GM12878 (cell line): ENCODE data around the gene TM7SF3. TPM values are rescaled to one million over a fixed set of nuclear protein-coding genes. Genes with fewer than 3 reads are reported as not detected.

ENCODE experiments used
- ATAC-seq: fragments of 200-7000 bp; cut with Tn5 transposase; 3 replicates; pipeline ENCODE4 v1.9.1; 2020; ENCODE audit warnings: mild to moderate bottlenecking, moderate library complexity
- BruUV-seq: library from RNA; stranded (reverse); fragments of 400-500 nt; replicated peaks from 2 replicates; lab custom pipeline; 2021; lab: Mats Ljungman, UMichigan
- CTCF ChIA-PET: fragments of 300-600 bp; sonication (Branson Sonifier 250); formaldehyde crosslinking; extraction: SDS; loops from one replicate; lab custom pipeline; 2021; ENCODE audit warnings: inconsistent platforms; lab: Yijun Ruan, JAX
- POLR2A ChIA-PET: fragments of 350-600 bp; formaldehyde crosslinking; extraction: SDS; loops from one replicate; lab custom pipeline; 2021; ENCODE audit warnings: inconsistent platforms; lab: Charles Lee
- RAD21 ChIA-PET: fragments of 300-600 bp; sonication (Branson Sonifier 250); formaldehyde crosslinking; loops from one replicate; lab custom pipeline; 2023; ENCODE audit warnings: antibody characterized with exemption; ENCODE audit not compliant: unreplicated experiment; lab: Charles Lee
- SMC1A ChIA-PET: fragments of 300-600 bp; sonication (Branson Sonifier 250); formaldehyde crosslinking; loops from one replicate; lab custom pipeline; 2023; ENCODE audit not compliant: unreplicated experiment, uncharacterized antibody; lab: Charles Lee
- DNase-seq: peaks from one replicate; pipeline ENCODE4 v3.0.0-alpha.2; 2011; ENCODE audit warnings: low read depth, low spot score
- FAIRE-seq: peaks from 3 replicates; lab custom pipeline; 2011; peaks lifted over from hg19 to GRCh38; lab: Jason Lieb, UNC
- H2AFZ ChIP-seq: 2 replicates; pipeline ENCODE4 v1.6.0; 2011; ENCODE audit warnings: low read depth, low read length, control low read depth; ENCODE audit not compliant: control insufficient read depth
- H3K27ac ChIP-seq: 2 replicates; pipeline ENCODE4 v1.5.1; 2011; ENCODE audit warnings: control low read depth; ENCODE audit not compliant: control insufficient read depth, insufficient read depth
- H3K27me3 ChIP-seq, 2 experiments: replicated peaks in 1 of 2; 2 replicates each; pipeline versions ENCODE4 v1.6.0 to v1.6.1; 2011; ENCODE audit warnings: low read length in 1 of 2; ENCODE audit not compliant: control insufficient read depth in 2 of 2, insufficient read depth in 2 of 2
- H3K36me3 ChIP-seq, 2 experiments: 2 replicates each; pipeline ENCODE4 v1.5.1; 2011; ENCODE audit warnings: low read length in 1 of 2; ENCODE audit not compliant: control insufficient read depth in 2 of 2, insufficient read depth in 2 of 2
- H3K4me1 ChIP-seq: 2 replicates; pipeline ENCODE4 v1.6.1; 2011; ENCODE audit warnings: mild to moderate bottlenecking, low read length, moderate library complexity, mixed read lengths; ENCODE audit not compliant: control insufficient read depth, insufficient read depth
- H3K4me2 ChIP-seq: 2 replicates; pipeline ENCODE4 v1.6.0; 2011; ENCODE audit warnings: control low read depth; ENCODE audit not compliant: control insufficient read depth, insufficient read depth
- H3K4me3 ChIP-seq: fragments of 200-600 bp; sonication (generic); 2 replicates; pipeline ENCODE4 v1.5.1; 2016
- H3K79me2 ChIP-seq: 2 replicates; pipeline ENCODE4 v1.6.0; 2011; ENCODE audit warnings: low read length; ENCODE audit not compliant: control insufficient read depth, insufficient read depth
- H3K9ac ChIP-seq: 2 replicates; pipeline ENCODE4 v1.8.0; 2011; ENCODE audit warnings: low read length, control low read depth, mixed read lengths; ENCODE audit not compliant: control insufficient read depth, insufficient read depth
- H3K9me3 ChIP-seq: replicated peaks from 3 replicates; pipeline ENCODE4 v1.5.1; 2011; ENCODE audit warnings: mild to moderate bottlenecking, low read length; ENCODE audit not compliant: control insufficient read depth, insufficient read depth
- H4K20me1 ChIP-seq: 2 replicates; pipeline ENCODE4 v1.6.0; 2011; ENCODE audit not compliant: control insufficient read depth, insufficient read depth
- CREM ChIP-seq: IDR thresholded peaks from 2 replicates; pipeline ENCODE4 v1.6.1; 2014; ENCODE audit warnings: antibody characterized with exemption, low read depth
- E4F1 ChIP-seq: fragments of 450-650 bp; IDR thresholded peaks from 2 replicates; pipeline ENCODE4 v1.6.1; 2018; ENCODE audit warnings: borderline replicate concordance, mild to moderate bottlenecking; ENCODE audit not compliant: partially characterized antibody
- EED ChIP-seq: sonication (generic); IDR thresholded peaks from 2 replicates; pipeline ENCODE4 v1.6.1; 2016; ENCODE audit warnings: antibody characterized with exemption, low read depth
- EGR1 ChIP-seq, 2 experiments: IDR thresholded peaks; 1 replicate in 1 of 2; 2 replicates in 1 of 2; pipeline ENCODE4 v1.6.1; 2011 to 2012; ENCODE audit warnings: low read depth in 2 of 2, low read length in 2 of 2, borderline replicate concordance in 1 of 2, mild to moderate bottlenecking in 1 of 2, moderate library complexity in 1 of 2
- MTA3 ChIP-seq: IDR thresholded peaks from 2 replicates; pipeline ENCODE4 v1.6.1; 2012; ENCODE audit warnings: low read length, inconsistent platforms, borderline replicate concordance
- MXI1 ChIP-seq: fragments of 150-350 bp; IDR thresholded peaks from 2 replicates; pipeline ENCODE4 v1.6.1; 2011; ENCODE audit warnings: low read depth, mild to moderate bottlenecking, inconsistent platforms, low read length, improper control_type of control experiment
- NFIC ChIP-seq: IDR thresholded peaks from 2 replicates; pipeline ENCODE4 v1.6.1; 2012; ENCODE audit warnings: low read depth, mild to moderate bottlenecking, inconsistent platforms, low read length, moderate library complexity
- NFYB ChIP-seq: IDR thresholded peaks from 2 replicates; pipeline ENCODE4 v1.6.1; 2011; ENCODE audit warnings: low read depth, mild to moderate bottlenecking, low read length, improper control_type of control experiment, moderate library complexity; ENCODE audit not compliant: insufficient read depth
- NR2F1 ChIP-seq: fragments of 450-650 bp; conservative IDR thresholded peaks from 2 replicates; pipeline ENCODE4 v1.6.1; 2017; ENCODE audit warnings: mild to moderate bottlenecking
- ZNF217 ChIP-seq: fragments of 450-650 bp; IDR thresholded peaks from 2 replicates; pipeline ENCODE4 v1.6.1; 2017; ENCODE audit warnings: antibody characterized with exemption, mild to moderate bottlenecking
- WGBS: methylation state at CpG from one replicate; pipeline ENCODE4 v1.1.6; 2016; ENCODE audit warnings: low lambda C conversion rate; ENCODE audit not compliant: insufficient replicate concordance, insufficient coverage; ENCODE audit errors: missing lambda C conversion rate; 5-methylcytosine and 5-hydroxymethylcytosine counted together
- in situ Hi-C: fragments of 300-500 bp; cut with MboI; formaldehyde crosslinking; loops from 9 replicates; pipeline ENCODE4 v1.14.3; 2018; ENCODE audit warnings: mixed read lengths
- intact Hi-C: fragments of 100-400 bp; cut with micrococcal nuclease; formaldehyde crosslinking; loops from one replicate; pipeline ENCODE4 v1.14.2; 2022; ENCODE audit not compliant: unreplicated experiment
- polyA plus RNA-seq, 11 experiments: library from polyadenylated mRNA; depleted of rRNA in 4 of 11; unstranded in 6 of 11; stranded (reverse) in 5 of 11; fragments of >200 nt; fragmentation: Nextera tagmentation in 4 of 11; fragmentation: Illumina TruSeq in 1 of 11; extraction: Ambion mirVana in 4 of 11; extraction: Trizol in 1 of 11; gene quantifications; 1 replicate in 1 of 11; 2 replicates in 10 of 11; pipeline versions ENCODE4 v1.2.1 to v1.2.3, GENCODE V29; 2011 to 2016; ENCODE audit warnings: inconsistent platforms in 2 of 11, missing spikeins in 2 of 11, low read depth in 1 of 11
- total RNA-seq, 4 experiments: library from RNA; depleted of rRNA in 3 of 4; stranded (reverse); fragments of >200 nt in 3 of 4; fragmentation: Illumina TruSeq in 1 of 4; extraction: Trizol in 1 of 4; gene quantifications; 2 replicates each; pipeline versions ENCODE4 v1.2.1 to v1.2.3, GENCODE V29; 2013 to 2021
- TF ChIP-seq, protein P1 (sequence below): fragments of 450-650 bp; formaldehyde crosslinking; IDR thresholded peaks from 2 replicates; pipeline ENCODE4 v1.5.0; 2022; ENCODE audit warnings: mild to moderate bottlenecking, missing genetic modification characterization
- TF ChIP-seq, protein P2 (sequence below): fragments of 450-650 bp; IDR thresholded peaks from 2 replicates; pipeline ENCODE4 v1.6.1; 2017; ENCODE audit warnings: mild to moderate bottlenecking, low read depth, inconsistent platforms; ENCODE audit not compliant: poor library complexity, severe bottlenecking
- TF ChIP-seq, protein P3 (sequence below): fragments of 450-650 bp; IDR thresholded peaks from 2 replicates; pipeline ENCODE4 v1.6.1; 2014; ENCODE audit warnings: mild to moderate bottlenecking

The TM7SF3 gene
- total and polyA plus RNA-seq, 10 of the 15 experiments (the other 5 are each of a cell fraction or from before 2014, with no cell fraction given) = 31.4 to 341 (median 74.8) TPM

- 97% methylated on average over 21 of the region's 21 CpGs for WGBS
- no peak for ATAC-seq
- TF ChIP-seq EGR1 (IDR thresholded peaks at IDR 0.05; ENCODE audit: borderline replicate concordance in 1 of 2, low read depth in 2 of 2, low read length in 2 of 2) = no peak
- TF ChIP-seq EED = no peak
- no peak for TF ChIP-seq NFIC
- TF ChIP-seq, protein P1, sequence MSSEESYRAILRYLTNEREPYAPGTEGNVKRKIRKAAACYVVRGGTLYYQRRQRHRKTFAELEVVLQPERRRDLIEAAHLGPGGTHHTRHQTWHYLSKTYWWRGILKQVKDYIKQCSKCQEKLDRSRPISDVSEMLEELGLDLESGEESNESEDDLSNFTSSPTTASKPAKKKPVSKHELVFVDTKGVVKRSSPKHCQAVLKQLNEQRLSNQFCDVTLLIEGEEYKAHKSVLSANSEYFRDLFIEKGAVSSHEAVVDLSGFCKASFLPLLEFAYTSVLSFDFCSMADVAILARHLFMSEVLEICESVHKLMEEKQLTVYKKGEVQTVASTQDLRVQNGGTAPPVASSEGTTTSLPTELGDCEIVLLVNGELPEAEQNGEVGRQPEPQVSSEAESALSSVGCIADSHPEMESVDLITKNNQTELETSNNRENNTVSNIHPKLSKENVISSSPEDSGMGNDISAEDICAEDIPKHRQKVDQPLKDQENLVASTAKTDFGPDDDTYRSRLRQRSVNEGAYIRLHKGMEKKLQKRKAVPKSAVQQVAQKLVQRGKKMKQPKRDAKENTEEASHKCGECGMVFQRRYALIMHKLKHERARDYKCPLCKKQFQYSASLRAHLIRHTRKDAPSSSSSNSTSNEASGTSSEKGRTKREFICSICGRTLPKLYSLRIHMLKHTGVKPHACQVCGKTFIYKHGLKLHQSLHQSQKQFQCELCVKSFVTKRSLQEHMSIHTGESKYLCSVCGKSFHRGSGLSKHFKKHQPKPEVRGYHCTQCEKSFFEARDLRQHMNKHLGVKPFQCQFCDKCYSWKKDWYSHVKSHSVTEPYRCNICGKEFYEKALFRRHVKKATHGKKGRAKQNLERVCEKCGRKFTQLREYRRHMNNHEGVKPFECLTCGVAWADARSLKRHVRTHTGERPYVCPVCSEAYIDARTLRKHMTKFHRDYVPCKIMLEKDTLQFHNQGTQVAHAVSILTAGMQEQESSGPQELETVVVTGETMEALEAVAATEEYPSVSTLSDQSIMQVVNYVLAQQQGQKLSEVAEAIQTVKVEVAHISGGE = no peak
- TF ChIP-seq ZNF217 = no peak
- TF ChIP-seq MTA3 = no peak
- TF ChIP-seq CREM = no peak
- TF ChIP-seq NFYB = no peak
- no peak for TF ChIP-seq E4F1
- TF ChIP-seq NR2F1 = no peak
- TF ChIP-seq, protein P2, sequence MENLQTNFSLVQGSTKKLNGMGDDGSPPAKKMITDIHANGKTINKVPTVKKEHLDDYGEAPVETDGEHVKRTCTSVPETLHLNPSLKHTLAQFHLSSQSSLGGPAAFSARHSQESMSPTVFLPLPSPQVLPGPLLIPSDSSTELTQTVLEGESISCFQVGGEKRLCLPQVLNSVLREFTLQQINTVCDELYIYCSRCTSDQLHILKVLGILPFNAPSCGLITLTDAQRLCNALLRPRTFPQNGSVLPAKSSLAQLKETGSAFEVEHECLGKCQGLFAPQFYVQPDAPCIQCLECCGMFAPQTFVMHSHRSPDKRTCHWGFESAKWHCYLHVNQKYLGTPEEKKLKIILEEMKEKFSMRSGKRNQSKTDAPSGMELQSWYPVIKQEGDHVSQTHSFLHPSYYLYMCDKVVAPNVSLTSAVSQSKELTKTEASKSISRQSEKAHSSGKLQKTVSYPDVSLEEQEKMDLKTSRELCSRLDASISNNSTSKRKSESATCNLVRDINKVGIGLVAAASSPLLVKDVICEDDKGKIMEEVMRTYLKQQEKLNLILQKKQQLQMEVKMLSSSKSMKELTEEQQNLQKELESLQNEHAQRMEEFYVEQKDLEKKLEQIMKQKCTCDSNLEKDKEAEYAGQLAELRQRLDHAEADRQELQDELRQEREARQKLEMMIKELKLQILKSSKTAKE = no peak
- TF ChIP-seq MXI1 = no peak
- TF ChIP-seq, protein P3, sequence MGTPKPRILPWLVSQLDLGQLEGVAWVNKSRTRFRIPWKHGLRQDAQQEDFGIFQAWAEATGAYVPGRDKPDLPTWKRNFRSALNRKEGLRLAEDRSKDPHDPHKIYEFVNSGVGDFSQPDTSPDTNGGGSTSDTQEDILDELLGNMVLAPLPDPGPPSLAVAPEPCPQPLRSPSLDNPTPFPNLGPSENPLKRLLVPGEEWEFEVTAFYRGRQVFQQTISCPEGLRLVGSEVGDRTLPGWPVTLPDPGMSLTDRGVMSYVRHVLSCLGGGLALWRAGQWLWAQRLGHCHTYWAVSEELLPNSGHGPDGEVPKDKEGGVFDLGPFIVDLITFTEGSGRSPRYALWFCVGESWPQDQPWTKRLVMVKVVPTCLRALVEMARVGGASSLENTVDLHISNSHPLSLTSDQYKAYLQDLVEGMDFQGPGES = no peak
Observed at GRCh38 chr12:27034607-27035293, 20.6 kb upstream of the TM7SF3 start.

More at GRCh38 chr12:27034607-27035293, 20.6 kb upstream of the TM7SF3 start:
- no peak overlapping the region for H2AFZ ChIP-seq
- ChIA-PET POLR2A (interaction anchor here (0.7 kb wide), 1 partner anchor 63 kb away, joined by 3 read pairs; no protein-coding TSS in a partner anchor), SMC1A (interaction anchor here (0.6 to 1.2 kb wide), 5 partner anchors 12 to 403 kb away, joined by 3 to 4 read pairs (median 3); no protein-coding TSS in a partner anchor), CTCF (interaction anchor here (0.8 to 2.1 kb wide), 4 partner anchors 89 to 350 kb away, joined by 3 to 9 read pairs (median 3); no protein-coding TSS in a partner anchor), RAD21 (interaction anchor here (0.6 kb wide), 1 partner anchor 177 kb away, joined by 3 read pairs; no protein-coding TSS in a partner anchor)
- no peaks in the 10 kb centered on the region for H3K79me2 ChIP-seq
- BruUV-seq = no TSS peak
- H3K27me3 ChIP-seq = no peaks in the 10 kb centered on the region
- H3K4me1 ChIP-seq = no peaks in the 10 kb centered on the region
- DNase-seq = no peak
- intact Hi-C loops = no loop called here
- FAIRE-seq = no peak
- H3K4me2 ChIP-seq = no peak overlapping the region
- no peaks in the 10 kb centered on the region for H4K20me1 ChIP-seq
- H3K9ac ChIP-seq = no peak overlapping the region
- in situ Hi-C loops = no loop called here
- no peaks in the 10 kb centered on the region; the same call in 2 of the 3 replicates for H3K9me3 ChIP-seq
- H3K36me3 ChIP-seq = peaks cover 2 to 21% of the 10 kb centered on the region in 2 experiments; a peak in 3 of 4 replicates
- no peak overlapping the region for H3K4me3 ChIP-seq
- H3K27ac ChIP-seq = no peak overlapping the region
